Measurements from ENCODE around the gene ESR2. TPM values are rescaled to one million over a fixed set of nuclear protein-coding genes. Genes with fewer than 3 reads are reported as not detected.

The ESR2 gene
- total RNA-seq, 1 donor from 2014 or later, result 2.2 TPM

- Histone ChIP-seq H3K27ac (no peak overlapping the region), H3K4me3 (no peak overlapping the region), H3K4me1 (no peaks in the 10 kb centered on the region), H3K27me3 (no peaks in the 10 kb centered on the region), H3K9me3 (no peaks in the 10 kb centered on the region), H3K36me3 (peaks cover 0 to 13% of the 10 kb centered on the region in 2 donors)
- TF ChIP-seq POLR2AphosphoS5 (IDR thresholded peaks at IDR 0.05; ENCODE audit: insufficient read depth in 1 of 2, low read depth in 1 of 2), result no peak
- TF ChIP-seq POLR2A (IDR thresholded peaks at IDR 0.05), result no peak
- no peak for TF ChIP-seq CTCF (IDR thresholded peaks at IDR 0.05)
- DNase-seq (ENCODE audit: extremely low spot score in 2 of 2), result no peak
- intact Hi-C loops (cut with DNase I), result no loop called here
Measured at GRCh38 chr14:64060648-64061096, 233.5 kb downstream of the ESR2 start.

- Histone ChIP-seq H3K4me3 (no peak overlapping the region), H3K36me3 (peaks cover 0 to 9% of the 10 kb centered on the region in 2 donors), H3K27ac (no peak overlapping the region), H3K27me3 (no peaks in the 10 kb centered on the region), H3K4me1 (no peaks in the 10 kb centered on the region), H3K9me3 (no peaks in the 10 kb centered on the region)
- TF ChIP-seq POLR2A (IDR thresholded peaks at IDR 0.05) (no peak), CTCF (IDR thresholded peaks at IDR 0.05) (no peak), POLR2AphosphoS5 (IDR thresholded peaks at IDR 0.05; ENCODE audit: insufficient read depth in 1 of 2, low read depth in 1 of 2) (no peak)
- no peak for DNase-seq (ENCODE audit: extremely low spot score in 2 of 2)
- intact Hi-C loops (cut with DNase I), result no loop called here
Measured at GRCh38 chr14:64060199-64060545, 234.0 kb downstream of the ESR2 start.

GRCh38 chr14:64059454-64060198, 234.5 kb downstream of the ESR2 start:
- no peak for TF ChIP-seq POLR2A (IDR thresholded peaks at IDR 0.05)
- no peak for TF ChIP-seq CTCF (IDR thresholded peaks at IDR 0.05)
- H3K36me3 ChIP-seq, result peaks cover 0 to 7% of the 10 kb centered on the region in 2 donors
- no peaks in the 10 kb centered on the region for H3K9me3 ChIP-seq
- no peak for DNase-seq (ENCODE audit: extremely low spot score in 2 of 2)
- no peaks in the 10 kb centered on the region for H3K27me3 ChIP-seq
- no peak overlapping the region for H3K27ac ChIP-seq
- no peaks in the 10 kb centered on the region for H3K4me1 ChIP-seq
- intact Hi-C loops (cut with DNase I), result no loop called here
- no peak overlapping the region for H3K4me3 ChIP-seq

DNA sequence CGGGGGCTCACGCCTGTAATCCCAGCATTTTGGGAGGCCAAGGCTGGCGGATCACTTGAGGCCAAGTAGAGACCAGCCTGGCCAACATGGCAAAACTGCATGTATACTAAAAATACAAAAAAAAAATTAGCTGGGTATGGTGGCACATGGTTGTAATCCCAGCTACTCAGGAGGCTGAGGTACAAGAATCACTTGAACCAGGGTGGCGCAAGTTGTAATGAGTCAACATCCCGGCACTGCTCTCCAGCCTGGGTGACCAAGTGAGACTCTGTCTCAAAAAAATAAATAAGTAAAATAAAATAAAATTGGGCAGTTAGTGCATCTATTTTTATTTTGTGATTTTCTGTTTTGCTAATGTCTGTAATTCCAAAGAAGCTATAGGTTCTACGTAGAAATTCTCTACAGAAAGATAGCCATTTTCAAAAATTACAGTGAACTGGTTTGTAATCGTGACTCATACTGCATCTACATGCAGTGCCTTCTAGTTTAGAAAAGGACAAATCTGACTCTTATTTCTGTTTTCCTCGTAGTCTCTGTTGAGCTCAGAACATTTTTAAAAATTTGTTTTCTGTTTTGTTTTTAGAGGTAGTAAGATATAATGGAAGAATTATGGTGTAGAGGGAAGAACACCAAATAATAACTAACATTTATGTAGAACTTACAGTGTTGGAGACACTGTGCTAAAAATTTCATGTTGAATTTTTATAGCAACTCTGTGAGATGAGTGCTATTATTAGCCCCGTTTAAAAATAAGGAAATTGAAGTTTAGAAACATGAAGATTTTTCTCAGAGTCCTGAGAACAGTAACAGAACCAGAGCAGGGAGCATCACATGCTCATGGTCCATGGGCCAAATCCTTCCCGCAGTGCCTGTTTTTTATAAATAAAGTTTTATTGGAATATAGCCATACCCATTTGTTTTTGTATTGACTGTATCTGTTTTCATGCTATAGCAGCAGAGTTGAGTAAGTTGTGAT, 240.2 kb downstream of the ESR2 start:
- no peak overlapping the region for H3K27ac ChIP-seq
- H3K9me3 ChIP-seq, result no peaks in the 10 kb centered on the region
- no peak overlapping the region for H3K4me3 ChIP-seq
- intact Hi-C loops (cut with DNase I), result no loop called here
- no peaks in the 10 kb centered on the region for H3K27me3 ChIP-seq
- DNase-seq (ENCODE audit: extremely low spot score in 2 of 2), result no peak
- TF ChIP-seq POLR2AphosphoS5 (IDR thresholded peaks at IDR 0.05; ENCODE audit: insufficient read depth in 1 of 2, low read depth in 1 of 2) (no peak), POLR2A (IDR thresholded peaks at IDR 0.05) (no peak), CTCF (IDR thresholded peaks at IDR 0.05) (no peak)
- peaks cover 0 to 18% of the 10 kb centered on the region in 2 donors for H3K36me3 ChIP-seq
- H3K4me1 ChIP-seq, result no peaks in the 10 kb centered on the region
